Testis (tissue), 3 donors: ENCODE measurements around the gene CDK6. TPM values are rescaled to one million over a fixed set of nuclear protein-coding genes. Genes with fewer than 3 reads are reported as not detected.

Source experiments
- DNase-seq: peaks from one replicate; pipeline ENCODE4 v3.0.0-alpha.2; 2019
- H3K27ac ChIP-seq, 2 donors: fragments of 200-600 bp; sonication (generic); one replicate each; pipeline ENCODE4 v1.5.1; 2019
- H3K27me3 ChIP-seq: fragments of 200-600 bp; sonication (generic); one replicate; pipeline ENCODE4 v1.5.1; 2019
- H3K36me3 ChIP-seq: fragments of 200-600 bp; sonication (generic); one replicate; pipeline ENCODE4 v1.5.1; 2017; ENCODE audit warnings: low read depth; ENCODE audit errors: missing control alignments
- H3K4me1 ChIP-seq: fragments of 200-600 bp; sonication (generic); one replicate; pipeline ENCODE4 v1.5.1; 2019
- H3K4me3 ChIP-seq, 2 donors: fragments of 200-600 bp; sonication (generic); one replicate each; pipeline ENCODE4 v1.5.1; 2017 to 2019
- H3K9me3 ChIP-seq: fragments of 200-600 bp; sonication (generic); one replicate; pipeline ENCODE4 v1.5.1; 2017
- POLR2A ChIP-seq: fragments of 450-650 bp; IDR thresholded peaks from one replicate; pipeline ENCODE4 v1.6.1; 2017; ENCODE audit warnings: antibody characterized with exemption, mild to moderate bottlenecking, moderate library complexity
- WGBS, 2 donors: methylation state at CpG; one replicate each; pipeline ENCODE4 v1.1.5; 2018; 5-methylcytosine and 5-hydroxymethylcytosine counted together
- intact Hi-C: fragments of 100-400 bp; cut with DNase I; formaldehyde crosslinking; loops from one replicate; pipeline ENCODE4 v1.15.1; 2023; ENCODE audit warnings: low total_unique reads
- polyA plus RNA-seq: library from polyadenylated mRNA; stranded (reverse); fragments of 350-450 nt; fragmentation: Illumina TruSeq; extraction: RNeasy Lipid Tissue Mini Kit (QIAGEN cat#74804); gene quantifications from one replicate; pipeline ENCODE4 v1.2.3, GENCODE V29; 2014; ENCODE audit warnings: low read depth, low replicate concordance; ENCODE audit not compliant: insufficient read depth
- total RNA-seq, 2 donors: library from RNA; depleted of rRNA; stranded (reverse); fragments of >200 nt; gene quantifications; one replicate each; pipeline ENCODE4 v1.2.3, GENCODE V29; 2016
- TF ChIP-seq, protein P1 (sequence below), 3 experiments: fragments of 450-650 bp in 2 of 3; fragments of 200-600 bp in 1 of 3; sonication (generic) in 1 of 3; IDR thresholded peaks; one replicate each; pipeline ENCODE4 v1.5.1; 2016 to 2019; ENCODE audit warnings: antibody characterized with exemption in 3 of 3, mild to moderate bottlenecking in 2 of 3, moderate library complexity in 1 of 3

CDK6 gene
- total and polyA plus RNA-seq, 3 donors from 2014 or later = 21.1 to 31.6 (median 22.8) TPM

DNA sequence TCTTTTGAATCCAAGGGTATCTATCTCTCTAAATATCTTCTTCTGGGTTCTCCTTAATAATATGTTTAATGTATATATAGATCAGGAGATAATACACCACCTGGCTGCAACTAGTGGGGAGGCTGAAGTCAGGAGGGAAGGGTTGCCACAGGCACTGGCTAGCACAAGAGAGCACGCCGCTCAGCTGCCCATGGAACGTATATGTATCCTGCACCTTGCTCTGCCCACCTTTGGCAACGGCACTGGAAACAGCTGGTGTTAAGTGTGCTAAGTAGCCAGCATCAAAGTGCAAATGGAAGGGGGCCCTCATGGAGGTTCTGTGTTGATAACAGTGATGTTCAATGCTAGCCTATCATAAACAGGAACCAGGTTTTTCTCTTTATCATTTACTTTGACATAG is 196.4 kb downstream of the CDK6 start:
- Histone ChIP-seq H3K4me1 (peaks cover 5% of the 10 kb centered on the region), H3K36me3 (no peaks in the 10 kb centered on the region), H3K4me3 (no peak overlapping the region), H3K9me3 (no peaks in the 10 kb centered on the region), H3K27me3 (no peaks in the 10 kb centered on the region), H3K27ac (no peak overlapping the region)
- WGBS, 2 donors = 88 to 93% methylated on average over 4 of the region's 4 CpGs
- TF ChIP-seq POLR2A = no peak
- TF ChIP-seq, protein P1, sequence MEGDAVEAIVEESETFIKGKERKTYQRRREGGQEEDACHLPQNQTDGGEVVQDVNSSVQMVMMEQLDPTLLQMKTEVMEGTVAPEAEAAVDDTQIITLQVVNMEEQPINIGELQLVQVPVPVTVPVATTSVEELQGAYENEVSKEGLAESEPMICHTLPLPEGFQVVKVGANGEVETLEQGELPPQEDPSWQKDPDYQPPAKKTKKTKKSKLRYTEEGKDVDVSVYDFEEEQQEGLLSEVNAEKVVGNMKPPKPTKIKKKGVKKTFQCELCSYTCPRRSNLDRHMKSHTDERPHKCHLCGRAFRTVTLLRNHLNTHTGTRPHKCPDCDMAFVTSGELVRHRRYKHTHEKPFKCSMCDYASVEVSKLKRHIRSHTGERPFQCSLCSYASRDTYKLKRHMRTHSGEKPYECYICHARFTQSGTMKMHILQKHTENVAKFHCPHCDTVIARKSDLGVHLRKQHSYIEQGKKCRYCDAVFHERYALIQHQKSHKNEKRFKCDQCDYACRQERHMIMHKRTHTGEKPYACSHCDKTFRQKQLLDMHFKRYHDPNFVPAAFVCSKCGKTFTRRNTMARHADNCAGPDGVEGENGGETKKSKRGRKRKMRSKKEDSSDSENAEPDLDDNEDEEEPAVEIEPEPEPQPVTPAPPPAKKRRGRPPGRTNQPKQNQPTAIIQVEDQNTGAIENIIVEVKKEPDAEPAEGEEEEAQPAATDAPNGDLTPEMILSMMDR (IDR thresholded peaks at IDR 0.05) = no peak
- intact Hi-C loops = no loop called here
- DNase-seq = no peak

DNA sequence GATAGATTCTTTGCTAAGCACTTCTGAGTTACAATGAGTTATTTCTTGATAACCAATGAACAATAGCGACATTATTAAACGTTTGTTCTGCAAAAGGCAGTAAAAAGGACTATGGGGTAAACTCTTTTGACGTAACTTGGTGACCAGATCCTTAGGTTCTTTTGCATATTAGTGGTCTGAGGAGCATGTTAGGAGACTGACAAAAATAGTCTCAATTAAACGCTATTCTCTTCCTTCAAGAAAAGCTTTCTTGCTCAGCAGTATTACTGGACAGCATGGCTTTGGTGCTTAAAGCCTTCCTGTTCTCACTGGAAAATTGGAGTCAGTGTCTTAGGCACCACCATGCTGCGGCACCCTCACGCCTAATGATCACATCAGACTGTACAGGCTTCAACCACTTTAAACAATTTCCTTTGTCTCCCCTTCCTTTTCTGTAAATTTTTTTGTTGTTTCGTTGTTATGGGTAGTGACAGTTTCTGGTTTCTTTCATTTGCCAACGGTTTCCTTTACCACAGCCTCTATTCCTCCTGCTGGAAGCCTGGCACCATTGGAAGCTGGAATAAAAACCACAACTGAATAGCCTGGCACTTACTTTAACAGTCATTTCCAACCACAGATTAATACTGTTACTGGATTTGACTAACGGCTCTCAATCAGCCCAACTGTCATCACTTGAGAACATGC is 197.0 kb downstream of the CDK6 start:
- Histone ChIP-seq H3K27ac (no peak overlapping the region), H3K4me3 (no peak overlapping the region), H3K9me3 (no peaks in the 10 kb centered on the region), H3K4me1 (peaks cover under 1% of the 10 kb centered on the region), H3K36me3 (no peaks in the 10 kb centered on the region), H3K27me3 (no peaks in the 10 kb centered on the region)
- no peak for DNase-seq
- intact Hi-C loops = no loop called here
- WGBS, 2 donors = 77 to 80% methylated on average over 9 of the region's 9 CpGs
- TF ChIP-seq, protein P1 (IDR thresholded peaks at IDR 0.05) = no peak
- TF ChIP-seq POLR2A = no peak

DNA sequence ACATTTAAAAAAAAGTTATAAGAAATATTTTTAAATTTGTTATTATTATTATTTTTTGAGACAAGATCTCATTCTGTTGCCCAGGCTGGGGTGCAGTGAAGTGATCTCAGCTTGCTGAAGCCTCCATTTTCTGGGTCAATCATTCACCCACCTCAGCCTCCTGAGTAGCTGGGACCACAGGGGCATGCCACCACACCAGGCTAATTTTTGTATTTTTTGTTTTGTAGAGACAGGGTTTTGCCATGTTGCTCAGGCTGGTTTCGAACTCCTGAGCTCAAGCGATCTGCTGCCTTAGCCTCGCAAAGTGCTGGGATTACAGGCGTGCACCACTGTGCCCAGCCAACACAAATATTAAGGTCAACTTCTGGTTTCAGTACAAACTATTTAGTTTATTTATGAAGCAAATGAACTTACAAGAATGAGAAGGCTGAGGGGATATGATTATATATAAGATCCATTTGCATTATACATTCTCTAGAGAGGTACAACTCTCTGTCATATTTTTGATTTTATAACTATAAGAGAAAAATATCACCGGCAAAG is 200.3 kb downstream of the CDK6 start:
- Histone ChIP-seq H3K4me3 (no peak overlapping the region), H3K9me3 (no peaks in the 10 kb centered on the region), H3K27ac (no peak overlapping the region), H3K4me1 (no peaks in the 10 kb centered on the region), H3K36me3 (no peaks in the 10 kb centered on the region), H3K27me3 (no peaks in the 10 kb centered on the region)
- TF ChIP-seq, protein P1 (IDR thresholded peaks at IDR 0.05) = no peak
- TF ChIP-seq POLR2A = no peak
- intact Hi-C loops = no loop called here
- WGBS, 2 donors = 88 to 95% methylated on average over 5 of the region's 5 CpGs
- no peak for DNase-seq

DNA sequence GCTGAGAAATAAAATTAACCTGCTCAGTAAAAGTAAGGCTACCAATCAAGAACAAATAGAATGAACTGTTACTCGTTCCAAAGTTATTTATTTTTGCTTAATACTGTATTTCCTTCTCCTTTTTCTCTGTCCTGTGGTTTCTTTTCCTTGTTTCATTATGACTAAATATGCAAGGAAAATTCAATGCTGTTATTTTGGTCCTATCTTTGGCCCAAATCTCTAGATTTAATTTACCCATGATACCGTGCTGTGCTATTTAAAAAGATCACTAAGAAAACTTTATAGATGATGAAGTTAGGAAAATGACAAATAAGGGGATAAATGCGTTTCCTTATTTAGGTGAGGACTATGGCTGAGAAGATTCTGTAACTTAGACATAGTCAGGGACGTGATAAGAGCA is 200.8 kb downstream of the CDK6 start:
- H3K36me3 ChIP-seq = no peaks in the 10 kb centered on the region
- H3K27ac ChIP-seq = no peak overlapping the region
- no peaks in the 10 kb centered on the region for H3K9me3 ChIP-seq
- intact Hi-C loops = no loop called here
- TF ChIP-seq, protein P1 (IDR thresholded peaks at IDR 0.05) = no peak
- no peak for TF ChIP-seq POLR2A
- H3K4me3 ChIP-seq = no peak overlapping the region
- no peaks in the 10 kb centered on the region for H3K27me3 ChIP-seq
- DNase-seq = no peak
- WGBS, 2 donors = 74 to 83% methylated on average over 4 of the region's 4 CpGs
- H3K4me1 ChIP-seq = no peaks in the 10 kb centered on the region
